TTC549 (cell line): ENCODE data around the gene NR1D1.

Experiments used
- FAIRE-seq: peaks from 2 replicates; lab custom pipeline; 2012; peaks lifted over from hg19 to GRCh38; lab: Jason Lieb, UNC

Gene NR1D1

GRCh38 chr17:40062329-40063186 is 37.8 kb downstream of the NR1D1 start, which contains the start of gene THRA:
THRA (plus strand) TSS chr17:40062965; CDS start chr17:40074489, 11,524 bp downstream.
- FAIRE-seq: no peak

GRCh38 chr17:40061609-40062038 is 38.8 kb downstream of the NR1D1 start:
- FAIRE-seq: no peak

DNA sequence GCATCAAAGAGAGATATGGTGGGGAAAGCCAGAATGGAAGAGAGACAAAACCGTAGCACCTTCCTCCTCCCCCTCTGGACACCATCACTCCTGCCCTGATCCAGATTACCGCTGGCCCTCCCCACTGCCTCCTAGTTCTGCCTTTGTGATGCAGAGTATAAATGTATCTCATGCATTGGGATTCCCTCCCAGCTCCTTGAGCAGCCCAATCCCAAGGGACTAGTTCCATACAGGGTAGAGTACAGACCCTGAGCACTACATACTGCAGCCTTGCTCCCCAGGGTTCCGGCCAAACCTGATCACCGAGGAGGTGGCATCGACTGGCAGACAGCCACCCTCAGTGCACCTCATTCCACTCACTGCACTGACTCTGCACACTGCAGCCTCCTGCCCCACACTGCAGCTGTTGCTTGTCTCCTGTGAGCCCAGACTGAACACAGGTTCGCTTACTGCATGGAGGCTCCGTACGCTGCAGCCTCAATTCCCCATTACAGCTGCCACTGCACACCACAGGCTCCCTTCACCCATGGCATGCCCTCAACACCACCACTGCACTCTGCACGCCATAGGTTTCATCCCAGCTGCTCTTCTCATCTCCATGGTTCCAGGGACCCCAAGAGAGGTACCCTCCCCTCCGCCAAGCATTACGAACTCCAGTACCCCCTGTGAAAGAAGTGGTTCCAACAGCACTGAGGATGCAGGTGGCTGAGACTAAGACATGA is 39.3 kb downstream of the NR1D1 start:
- no peak for FAIRE-seq

GRCh38 chr17:40059729-40060475 is 40.5 kb downstream of the NR1D1 start:
- FAIRE-seq: no peak

- FAIRE-seq: no peak
Measured at GRCh38 chr17:40058865-40059264, 41.5 kb downstream of the NR1D1 start.

DNA sequence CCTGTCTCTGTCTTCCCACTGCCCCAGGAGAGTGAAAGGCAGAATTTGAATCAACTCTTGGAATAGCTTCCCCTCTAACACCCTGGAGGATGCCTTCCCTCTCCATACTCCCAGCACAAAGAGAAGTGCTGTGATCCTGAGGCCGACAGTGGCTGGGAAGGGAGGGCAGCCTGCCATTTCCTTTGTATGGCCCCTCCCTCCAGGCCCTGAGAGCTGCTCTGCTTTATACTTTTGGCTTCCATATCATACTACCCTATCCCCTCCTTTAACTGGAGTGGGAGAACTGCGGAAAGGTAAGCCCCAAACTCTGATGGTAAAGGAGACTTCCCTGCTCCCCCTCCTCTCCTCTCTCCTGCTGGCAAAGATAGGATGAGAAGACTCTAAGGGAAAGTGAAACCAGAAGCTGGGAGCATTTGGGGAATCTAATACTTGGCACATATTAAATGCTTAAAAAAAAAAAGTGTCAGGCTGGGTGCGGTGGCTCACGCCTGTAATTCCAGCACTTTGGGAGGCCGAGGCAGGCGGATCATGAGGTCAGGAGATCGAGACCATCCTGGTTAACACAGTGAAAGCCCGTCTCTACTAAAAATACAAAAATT is 42.1 kb downstream of the NR1D1 start:
- FAIRE-seq: no peak

DNA sequence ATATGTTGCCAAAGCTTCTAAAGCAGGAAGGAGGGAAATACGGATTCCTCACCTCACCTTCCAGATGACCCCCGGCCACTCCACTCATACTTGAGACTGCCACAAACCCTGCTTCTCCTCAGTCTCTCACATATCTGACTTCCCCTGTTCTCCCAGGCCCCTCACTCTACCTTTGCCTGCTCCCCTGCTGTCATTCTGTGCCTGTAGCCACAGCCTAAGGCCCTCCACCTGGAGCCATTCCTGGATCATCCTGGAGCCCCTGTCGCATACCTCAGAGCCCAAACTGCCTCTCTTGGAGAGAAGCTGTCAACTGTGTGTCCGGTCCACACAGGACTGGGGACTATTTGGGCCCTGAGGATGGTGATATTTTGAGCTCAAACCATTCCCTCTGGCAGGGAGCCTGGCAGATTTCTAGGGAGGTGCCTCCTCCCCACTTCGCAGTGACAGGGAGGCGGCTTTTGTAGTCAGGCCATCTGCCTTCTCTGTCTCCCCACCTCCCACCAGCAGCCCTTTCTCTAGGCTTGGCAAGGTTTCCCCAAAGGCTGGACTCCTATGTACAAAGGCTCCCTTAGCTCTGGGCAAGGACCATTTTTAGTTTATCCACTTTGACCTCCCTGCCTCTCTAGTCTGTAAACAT is 43.9 kb downstream of the NR1D1 start:
- FAIRE-seq: no peak
